B cell (primary cell): ENCODE data around the gene RPF1. TPM values are rescaled to one million over a fixed set of nuclear protein-coding genes. Genes with fewer than 3 reads are reported as not detected.
A peak's percentile ranks its signal among the peaks of the same experiment; 100 is the strongest.

Experiments used
- ATAC-seq: fragments of 200-7000 bp; cut with Tn5 transposase; one replicate; pipeline ENCODE4 v1.10.0; 2021; ENCODE audit warnings: low read depth, mild to moderate bottlenecking, moderate number of reproducible peaks, moderate library complexity
- CTCF ChIA-PET: fragments of 350-600 bp; sonication (Branson Sonifier 250); formaldehyde crosslinking; loops from one replicate; lab custom pipeline; 2021; ENCODE audit warnings: antibody characterized with exemption, inconsistent platforms; lab: Charles Lee
- POLR2A ChIA-PET: fragments of 350-600 bp; sonication (Branson Sonifier 250); formaldehyde crosslinking; loops from one replicate; lab custom pipeline; 2021; ENCODE audit warnings: antibody characterized with exemption; lab: Charles Lee
- DNase-seq: peaks from one replicate; pipeline ENCODE4 v3.0.0; 2013
- H2AFZ ChIP-seq: 2 replicates; pipeline ENCODE4 v1.6.1; 2012; ENCODE audit warnings: mild to moderate bottlenecking, low read depth, low read length; ENCODE audit not compliant: insufficient read depth, poor library complexity, severe bottlenecking
- H3K27ac ChIP-seq, 2 donors: 1 replicate in 1 of 2; 2 replicates in 1 of 2; pipeline ENCODE4 v1.5.1; 2012 to 2013; ENCODE audit warnings: low read length in 2 of 2, mild to moderate bottlenecking in 2 of 2, moderate library complexity in 1 of 2
- H3K27me3 ChIP-seq, 4 experiments: fragments of 200-600 bp in 1 of 4; sonication (generic) in 1 of 4; replicated peaks in 1 of 4; 1 replicate in 2 of 4; 2 replicates in 2 of 4; pipeline versions ENCODE4 v1.6.1 to v1.7.0; 2013 to 2016; ENCODE audit warnings: low read length in 3 of 4, mild to moderate bottlenecking in 2 of 4, mixed read lengths in 1 of 4, moderate library complexity in 1 of 4; ENCODE audit not compliant: insufficient read depth in 4 of 4, control insufficient read depth in 3 of 4; ENCODE audit errors: control extremely low read depth in 1 of 4
- H3K36me3 ChIP-seq, 2 experiments: replicated peaks in 1 of 2; 1 replicate in 1 of 2; 2 replicates in 1 of 2; pipeline versions ENCODE4 v1.6.1 to v1.7.1; 2013; ENCODE audit warnings: low read length in 1 of 2; ENCODE audit not compliant: insufficient read depth in 2 of 2, control insufficient read depth in 1 of 2; ENCODE audit errors: control extremely low read depth in 1 of 2, extremely low read depth in 1 of 2
- H3K4me1 ChIP-seq, 2 donors: fragments of 200-600 bp in 1 of 2; sonication (generic) in 1 of 2; 1 replicate in 1 of 2; 2 replicates in 1 of 2; pipeline versions ENCODE4 v1.5.1 to v1.6.1; 2013 to 2017; ENCODE audit warnings: low read length in 2 of 2; ENCODE audit not compliant: control insufficient read depth in 2 of 2, insufficient read depth in 2 of 2
- H3K4me2 ChIP-seq: replicated peaks from 2 replicates; pipeline ENCODE3; 2012; ENCODE audit warnings: mild to moderate bottlenecking, low read depth, low read length; ENCODE audit not compliant: poor library complexity, severe bottlenecking
- H3K4me3 ChIP-seq, 5 experiments: fragments of 200-600 bp in 1 of 5; sonication (generic) in 1 of 5; 1 replicate in 3 of 5; 2 replicates in 2 of 5; pipeline versions ENCODE4 v1.5.1 to v1.7.0; 2011 to 2016; ENCODE audit warnings: low read length in 4 of 5, mild to moderate bottlenecking in 4 of 5, low read depth in 2 of 5, control low read depth in 1 of 5, moderate library complexity in 1 of 5; ENCODE audit not compliant: insufficient read depth in 1 of 5; ENCODE audit errors: control extremely low read depth in 1 of 5, extremely low read depth in 1 of 5
- H3K79me2 ChIP-seq: fragments of 200-600 bp; sonication (generic); one replicate; pipeline ENCODE4 v1.6.0; 2016; ENCODE audit warnings: low read length; ENCODE audit not compliant: control insufficient read depth, insufficient read depth
- H3K9ac ChIP-seq: fragments of 200-600 bp; sonication (generic); 2 replicates; pipeline ENCODE4 v1.6.1; 2017; ENCODE audit warnings: mild to moderate bottlenecking, low read length, moderate library complexity
- H3K9me3 ChIP-seq, 3 donors: one replicate each; pipeline versions ENCODE4 v1.6.1 to v1.7.1; 2013; ENCODE audit warnings: low read length in 2 of 3; ENCODE audit not compliant: control insufficient read depth in 2 of 3, insufficient read depth in 1 of 3; ENCODE audit errors: control extremely low read depth in 1 of 3
- H4K20me1 ChIP-seq: 2 replicates; pipeline ENCODE4 v1.6.0; 2012; ENCODE audit warnings: mild to moderate bottlenecking, low read length; ENCODE audit not compliant: insufficient read depth, control insufficient read depth, poor library complexity, severe bottlenecking
- H3K27ac Mint-ChIP-seq: one replicate; pipeline ENCODE4 v1.8.0; 2021; ENCODE audit warnings: mixed read lengths
- H3K27me3 Mint-ChIP-seq: one replicate; pipeline ENCODE4 v1.8.0; 2021; ENCODE audit warnings: mixed read lengths
- H3K4me1 Mint-ChIP-seq: one replicate; pipeline ENCODE4 v1.8.0; 2021; ENCODE audit warnings: mixed read lengths
- H3K4me3 Mint-ChIP-seq: one replicate; pipeline ENCODE4 v1.8.0; 2021; ENCODE audit warnings: mixed read lengths
- H3K9me3 Mint-ChIP-seq: one replicate; pipeline ENCODE4 v1.8.0; 2022; ENCODE audit warnings: mixed read lengths; ENCODE audit not compliant: insufficient read depth
- EZH2 ChIP-seq: IDR thresholded peaks from 2 replicates; pipeline ENCODE4 v1.6.1; 2012; ENCODE audit warnings: borderline replicate concordance, low read depth, mild to moderate bottlenecking, moderate library complexity, low read length; ENCODE audit not compliant: insufficient read depth, poor library complexity, severe bottlenecking
- WGBS: methylation state at CpG from one replicate; pipeline ENCODE4 v1.1.5; 2013; ENCODE audit warnings: missing lambda C conversion rate; ENCODE audit not compliant: insufficient coverage; 5-methylcytosine and 5-hydroxymethylcytosine counted together
- intact Hi-C: fragments of 100-400 bp; cut with micrococcal nuclease; formaldehyde crosslinking; loops from one replicate; pipeline ENCODE4 v1.10.0; 2022
- polyA plus RNA-seq: library from polyadenylated mRNA; depleted of rRNA; stranded (reverse); fragments of >200 nt; gene quantifications from 2 replicates; pipeline ENCODE4 v1.2.3, GENCODE V29; 2012
- total RNA-seq, 2 donors: library from RNA; stranded (reverse); fragments of 120-200 nt in 1 of 2; gene quantifications; 1 replicate in 1 of 2; 2 replicates in 1 of 2; pipeline versions ENCODE4 v1.2.3 to v1.2.4, GENCODE V29; 2013 to 2022
- TF ChIP-seq, protein P1 (sequence below): fragments of 200-600 bp; IDR thresholded peaks from one replicate; pipeline ENCODE4 v1.8.0; 2022; ENCODE audit warnings: antibody characterized with exemption, mild to moderate bottlenecking

Gene RPF1
- total and polyA plus RNA-seq, 2 donors (not counting 1 experiment from before 2014, with no cell fraction given) = 15.5 to 38.8 TPM

DNA sequence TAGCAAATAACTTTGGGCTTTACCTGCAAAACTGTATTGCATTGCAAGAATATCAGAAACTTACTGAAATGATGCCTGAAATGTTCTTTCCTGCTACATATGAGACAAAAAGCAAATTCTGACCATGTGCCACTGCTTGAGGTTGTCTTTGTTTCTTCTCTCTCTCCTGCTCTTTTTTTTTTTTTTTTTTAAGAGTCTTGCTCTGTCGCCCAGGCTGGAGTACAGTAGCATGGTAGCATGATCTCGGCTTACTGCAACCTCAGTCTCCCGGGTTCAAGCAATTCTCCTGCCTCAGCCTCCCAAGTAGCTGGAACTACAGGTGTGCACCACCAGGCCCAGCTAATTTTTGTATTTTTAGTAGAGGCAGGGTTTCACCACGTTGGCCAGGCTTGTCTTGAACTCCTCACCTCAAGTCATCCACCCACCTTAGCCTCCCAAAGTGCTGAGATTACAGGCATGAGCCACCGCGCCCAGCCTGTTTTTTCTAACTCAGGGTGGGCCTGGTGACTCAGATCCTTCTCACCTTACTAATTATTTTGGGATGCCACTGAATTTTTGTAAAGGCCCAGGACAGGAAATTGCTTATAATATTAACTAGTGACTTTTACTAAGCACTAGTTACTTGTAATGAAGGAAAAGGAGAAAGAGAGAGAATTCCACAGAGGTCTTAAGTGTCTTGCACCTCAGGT is 44.8 kb upstream of the RPF1 start:
- Histone ChIP-seq H3K27me3 (no peaks in the 10 kb centered on the region), H3K79me2 (no peaks in the 10 kb centered on the region), H3K4me1 (peaks cover 40 to 43% of the 10 kb centered on the region in 2 donors), H4K20me1 (no peaks in the 10 kb centered on the region), H3K36me3 (no peaks in the 10 kb centered on the region), H3K4me2 (peak overlapping the region; percentile 70), H3K4me3 (no peak overlapping the region), H3K9ac (peak overlapping the region; percentile 53), H2AFZ (peak overlapping the region; percentile 84), H3K9me3 (no peaks in the 10 kb centered on the region), H3K27ac (peak overlapping the region in 1 of 2 donors; percentile 67)
- DNase-seq (no peak), ATAC-seq (no peak)
- POLR2A ChIA-PET = interaction anchor here (0.6 to 2.5 kb wide), 3 partner anchors 9 to 289 kb away, joined by 3 to 8 read pairs (median 3); partner anchors contain the start of genes GNG5 and SPATA1
- H3K27me3 Mint-ChIP-seq = no peaks in the 10 kb centered on the region
- TF ChIP-seq, protein P1, sequence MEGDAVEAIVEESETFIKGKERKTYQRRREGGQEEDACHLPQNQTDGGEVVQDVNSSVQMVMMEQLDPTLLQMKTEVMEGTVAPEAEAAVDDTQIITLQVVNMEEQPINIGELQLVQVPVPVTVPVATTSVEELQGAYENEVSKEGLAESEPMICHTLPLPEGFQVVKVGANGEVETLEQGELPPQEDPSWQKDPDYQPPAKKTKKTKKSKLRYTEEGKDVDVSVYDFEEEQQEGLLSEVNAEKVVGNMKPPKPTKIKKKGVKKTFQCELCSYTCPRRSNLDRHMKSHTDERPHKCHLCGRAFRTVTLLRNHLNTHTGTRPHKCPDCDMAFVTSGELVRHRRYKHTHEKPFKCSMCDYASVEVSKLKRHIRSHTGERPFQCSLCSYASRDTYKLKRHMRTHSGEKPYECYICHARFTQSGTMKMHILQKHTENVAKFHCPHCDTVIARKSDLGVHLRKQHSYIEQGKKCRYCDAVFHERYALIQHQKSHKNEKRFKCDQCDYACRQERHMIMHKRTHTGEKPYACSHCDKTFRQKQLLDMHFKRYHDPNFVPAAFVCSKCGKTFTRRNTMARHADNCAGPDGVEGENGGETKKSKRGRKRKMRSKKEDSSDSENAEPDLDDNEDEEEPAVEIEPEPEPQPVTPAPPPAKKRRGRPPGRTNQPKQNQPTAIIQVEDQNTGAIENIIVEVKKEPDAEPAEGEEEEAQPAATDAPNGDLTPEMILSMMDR = no peak
- no peak for TF ChIP-seq EZH2
- peaks cover 4% of the 10 kb centered on the region for H3K9me3 Mint-ChIP-seq
- WGBS = 69% methylated on average over 3 of the region's 6 CpGs
- intact Hi-C loops = loop anchor here (1.0 to 10.0 kb wide), 4 partner anchors 187 to 529 kb away; no protein-coding TSS in a partner anchor
- peak overlapping the region; percentile 20 for H3K27ac Mint-ChIP-seq
- CTCF ChIA-PET = interaction anchor here (0.6 to 11.8 kb wide), 24 partner anchors 9 to 511 kb away, joined by 3 to 285 read pairs (median 4); partner anchors contain the start of genes CTBS and PRKACB
- H3K4me3 Mint-ChIP-seq = peak overlapping the region; percentile 79
- peaks cover 9% of the 10 kb centered on the region for H3K4me1 Mint-ChIP-seq
